HepG2 (cell line): ENCODE results near the gene ARR3. TPM values are rescaled to one million over a fixed set of nuclear protein-coding genes. Genes with fewer than 3 reads are reported as not detected.

Source experiments
- EHMT2 ChIP-seq: fragments of 200-600 bp; sonication (generic); IDR thresholded peaks from 2 replicates; pipeline ENCODE4 v1.7.0; 2017; ENCODE audit warnings: antibody characterized with exemption, low read depth, low read length, borderline replicate concordance
- FOXO1 ChIP-seq: sonication (generic); formaldehyde crosslinking; IDR thresholded peaks from 2 replicates; pipeline ENCODE4 v1.4.0; 2020; ENCODE audit warnings: missing genetic modification reagents
- HNRNPH1 ChIP-seq: fragments of 200-400 bp; formaldehyde crosslinking; optimal IDR thresholded peaks from 2 replicates; pipeline ENCODE3; 2017; ENCODE audit warnings: mild to moderate bottlenecking, low read depth, low read length
- MAFG ChIP-seq: sonication (generic); formaldehyde crosslinking; IDR thresholded peaks from 2 replicates; pipeline ENCODE4 v1.5.1; 2020; ENCODE audit warnings: mild to moderate bottlenecking, missing genetic modification reagents
- MAZ ChIP-seq, 2 experiments: sonication (generic) in 1 of 2; formaldehyde crosslinking in 1 of 2; IDR thresholded peaks; 2 replicates each; pipeline versions ENCODE4 v1.5.0 to v1.6.1; 2012 to 2020; ENCODE audit warnings: low read depth in 2 of 2, mild to moderate bottlenecking in 2 of 2, borderline replicate concordance in 1 of 2, improper control_type of control experiment in 1 of 2, low read length in 1 of 2, missing genetic modification reagents in 1 of 2, moderate library complexity in 1 of 2
- NR3C1 ChIP-seq: sonication (generic); formaldehyde crosslinking; IDR thresholded peaks from 2 replicates; pipeline ENCODE4 v1.4.0; 2020; ENCODE audit warnings: missing genetic modification reagents
- SETDB1 ChIP-seq: sonication (generic); formaldehyde crosslinking; IDR thresholded peaks from 2 replicates; pipeline ENCODE4 v1.5.1; 2020; ENCODE audit warnings: missing genetic modification reagents, mild to moderate bottlenecking, borderline replicate concordance
- SMARCC2 ChIP-seq: fragments of 450-650 bp; IDR thresholded peaks from 2 replicates; pipeline ENCODE4 v1.6.1; 2017; ENCODE audit warnings: antibody characterized with exemption, mild to moderate bottlenecking
- SMYD3 ChIP-seq: sonication (generic); formaldehyde crosslinking; IDR thresholded peaks from 2 replicates; pipeline ENCODE4 v1.8.1; 2023; ENCODE audit warnings: mild to moderate bottlenecking, missing genetic modification reagents
- ZNF260 ChIP-seq: sonication (generic); formaldehyde crosslinking; IDR thresholded peaks from 2 replicates; pipeline ENCODE4 v1.4.0; 2020; ENCODE audit warnings: missing genetic modification reagents, low read depth, mild to moderate bottlenecking, borderline replicate concordance
- ZNF263 ChIP-seq: sonication (generic); formaldehyde crosslinking; IDR thresholded peaks from 2 replicates; pipeline ENCODE4 v1.4.0; 2020; ENCODE audit warnings: missing genetic modification reagents
- ZNF7 ChIP-seq: IDR thresholded peaks from 2 replicates; pipeline ENCODE4 v1.6.1; 2016; ENCODE audit warnings: missing biosample characterization, missing genetic modification reagents
- ZNF780A ChIP-seq: sonication (generic); formaldehyde crosslinking; IDR thresholded peaks from 2 replicates; pipeline ENCODE4 v1.8.0; 2022; ENCODE audit warnings: mild to moderate bottlenecking, missing genetic modification reagents, moderate library complexity
- polyA plus RNA-seq, 8 experiments: library from polyadenylated mRNA; depleted of rRNA in 3 of 8; stranded (reverse) in 7 of 8; unstranded in 1 of 8; fragments of >200 nt; fragmentation: Illumina TruSeq in 4 of 8; extraction: Trizol in 4 of 8; gene quantifications; 2 replicates each; pipeline versions ENCODE4 v1.2.1 to v1.2.3, GENCODE V29; 2011 to 2016; ENCODE audit warnings: low read depth in 4 of 8, missing spikeins in 1 of 8, mixed read lengths in 1 of 8; ENCODE audit not compliant: insufficient read depth in 1 of 8
- total RNA-seq, 5 experiments: library from RNA; depleted of rRNA; stranded (reverse); fragments of >200 nt; fragmentation: Illumina TruSeq; extraction: Trizol; gene quantifications; 2 replicates each; pipeline ENCODE4 v1.2.3, GENCODE V29; 2016; ENCODE audit warnings: low read depth in 1 of 5
- TF ChIP-seq, protein P1 (sequence below): sonication (generic); formaldehyde crosslinking; conservative IDR thresholded peaks from 2 replicates; pipeline ENCODE4 v1.8.0; 2022; ENCODE audit warnings: mild to moderate bottlenecking, moderate library complexity, missing genetic modification reagents
- TF ChIP-seq, protein P2 (sequence below): sonication (generic); formaldehyde crosslinking; IDR thresholded peaks from 2 replicates; pipeline ENCODE4 v1.4.0; 2020; ENCODE audit warnings: mild to moderate bottlenecking, missing genetic modification reagents
- TF ChIP-seq, protein P3 (sequence below): sonication (generic); formaldehyde crosslinking; conservative IDR thresholded peaks from 2 replicates; pipeline ENCODE4 v1.4.0; 2020; ENCODE audit warnings: missing genetic modification reagents
- TF ChIP-seq, protein P4 (sequence below): sonication (generic); formaldehyde crosslinking; IDR thresholded peaks from 2 replicates; pipeline ENCODE4 v1.8.0; 2022; ENCODE audit warnings: missing genetic modification reagents, low read depth, mild to moderate bottlenecking, borderline replicate concordance
- TF ChIP-seq, protein P5 (sequence below): sonication (generic); formaldehyde crosslinking; IDR thresholded peaks from 2 replicates; pipeline ENCODE4 v1.4.0; 2020; ENCODE audit warnings: mild to moderate bottlenecking, missing genetic modification reagents

Gene ARR3
- total and polyA plus RNA-seq, 2 of the 13 experiments (the other 11 are each of a cell fraction or from before 2014, with no cell fraction given): not detected

DNA sequence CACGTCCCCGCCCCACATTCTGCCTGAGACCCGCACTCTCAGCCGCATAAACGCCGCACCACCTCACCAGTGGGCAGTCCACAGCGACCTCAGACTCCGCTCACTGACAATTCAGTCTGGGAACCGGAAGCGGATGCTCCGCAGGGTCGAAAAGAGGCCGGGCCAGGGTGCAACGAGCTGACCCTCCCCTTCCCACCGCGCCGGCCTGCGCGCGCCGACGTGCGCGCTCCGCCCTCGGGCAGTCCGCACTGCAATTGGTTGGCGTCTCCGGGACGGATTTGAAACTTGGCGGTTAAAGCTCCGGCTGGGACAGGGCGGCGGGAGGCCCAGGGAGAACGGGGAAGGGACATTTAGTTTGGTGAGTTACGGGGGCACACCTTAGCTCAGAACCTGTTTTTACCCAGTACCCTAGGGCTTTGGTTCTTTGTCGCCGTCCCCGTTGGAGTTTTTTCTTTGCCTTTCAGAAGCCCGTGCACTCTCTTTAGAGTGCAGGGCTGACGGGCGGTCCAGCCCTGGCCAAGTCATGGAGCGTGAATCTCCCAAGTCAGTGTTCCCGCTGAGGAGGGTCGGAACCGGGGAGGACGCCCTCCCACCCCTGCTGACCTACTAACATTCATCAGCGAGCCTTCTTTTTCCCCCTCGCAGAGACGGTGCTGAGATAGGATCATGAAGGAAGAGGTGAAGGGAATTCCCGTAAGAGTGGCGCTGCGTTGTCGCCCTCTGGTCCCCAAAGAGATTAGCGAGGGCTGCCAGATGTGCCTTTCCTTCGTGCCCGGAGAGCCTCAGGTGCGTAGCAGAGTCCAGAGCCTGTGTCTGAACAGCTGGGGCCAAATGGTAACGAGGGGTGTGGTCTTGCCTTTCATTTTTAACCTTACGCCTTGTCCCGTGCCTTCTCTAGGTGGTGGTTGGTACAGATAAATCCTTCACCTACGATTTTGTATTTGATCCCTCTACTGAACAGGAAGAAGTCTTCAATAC lies 21.9 kb downstream of the ARR3 start, which contains the start of the genes KIF4A and PDZD11 (continued):
- TF ChIP-seq HNRNPH1 (no peak), ZNF263 (CRISPR knock-in tag) (no peak), MAZ (IDR thresholded peaks at IDR 0.05; ENCODE audit: borderline replicate concordance, low read depth, low read length) (no peak), MAZ (CRISPR knock-in tag; IDR thresholded peaks at IDR 0.05; ENCODE audit: low read depth) (peak; percentile 29; the same call in 1 of the 2 replicates), ZNF260 (CRISPR knock-in tag) (no peak), EHMT2 (no peak), NR3C1 (no peak), FOXO1 (CRISPR knock-in tag) (no peak), SETDB1 (no peak), SMYD3 (CRISPR knock-in tag) (no peak), MAFG (CRISPR knock-in tag) (no peak), ZNF7 (CRISPR knock-in tag) (no peak), ZNF780A (CRISPR knock-in tag) (no peak), SMARCC2 (no peak)
- TF ChIP-seq, protein P1, sequence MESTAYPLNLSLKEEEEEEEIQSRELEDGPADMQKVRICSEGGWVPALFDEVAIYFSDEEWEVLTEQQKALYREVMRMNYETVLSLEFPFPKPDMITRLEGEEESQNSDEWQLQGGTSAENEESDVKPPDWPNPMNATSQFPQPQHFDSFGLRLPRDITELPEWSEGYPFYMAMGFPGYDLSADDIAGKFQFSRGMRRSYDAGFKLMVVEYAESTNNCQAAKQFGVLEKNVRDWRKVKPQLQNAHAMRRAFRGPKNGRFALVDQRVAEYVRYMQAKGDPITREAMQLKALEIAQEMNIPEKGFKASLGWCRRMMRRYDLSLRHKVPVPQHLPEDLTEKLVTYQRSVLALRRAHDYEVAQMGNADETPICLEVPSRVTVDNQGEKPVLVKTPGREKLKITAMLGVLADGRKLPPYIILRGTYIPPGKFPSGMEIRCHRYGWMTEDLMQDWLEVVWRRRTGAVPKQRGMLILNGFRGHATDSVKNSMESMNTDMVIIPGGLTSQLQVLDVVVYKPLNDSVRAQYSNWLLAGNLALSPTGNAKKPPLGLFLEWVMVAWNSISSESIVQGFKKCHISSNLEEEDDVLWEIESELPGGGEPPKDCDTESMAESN (CRISPR knock-in tag): no peak
- TF ChIP-seq, protein P2, sequence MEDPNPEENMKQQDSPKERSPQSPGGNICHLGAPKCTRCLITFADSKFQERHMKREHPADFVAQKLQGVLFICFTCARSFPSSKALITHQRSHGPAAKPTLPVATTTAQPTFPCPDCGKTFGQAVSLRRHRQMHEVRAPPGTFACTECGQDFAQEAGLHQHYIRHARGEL (CRISPR knock-in tag): no peak
- TF ChIP-seq, protein P3, sequence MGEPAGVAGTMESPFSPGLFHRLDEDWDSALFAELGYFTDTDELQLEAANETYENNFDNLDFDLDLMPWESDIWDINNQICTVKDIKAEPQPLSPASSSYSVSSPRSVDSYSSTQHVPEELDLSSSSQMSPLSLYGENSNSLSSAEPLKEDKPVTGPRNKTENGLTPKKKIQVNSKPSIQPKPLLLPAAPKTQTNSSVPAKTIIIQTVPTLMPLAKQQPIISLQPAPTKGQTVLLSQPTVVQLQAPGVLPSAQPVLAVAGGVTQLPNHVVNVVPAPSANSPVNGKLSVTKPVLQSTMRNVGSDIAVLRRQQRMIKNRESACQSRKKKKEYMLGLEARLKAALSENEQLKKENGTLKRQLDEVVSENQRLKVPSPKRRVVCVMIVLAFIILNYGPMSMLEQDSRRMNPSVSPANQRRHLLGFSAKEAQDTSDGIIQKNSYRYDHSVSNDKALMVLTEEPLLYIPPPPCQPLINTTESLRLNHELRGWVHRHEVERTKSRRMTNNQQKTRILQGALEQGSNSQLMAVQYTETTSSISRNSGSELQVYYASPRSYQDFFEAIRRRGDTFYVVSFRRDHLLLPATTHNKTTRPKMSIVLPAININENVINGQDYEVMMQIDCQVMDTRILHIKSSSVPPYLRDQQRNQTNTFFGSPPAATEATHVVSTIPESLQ (CRISPR knock-in tag): no peak
- TF ChIP-seq, protein P4, sequence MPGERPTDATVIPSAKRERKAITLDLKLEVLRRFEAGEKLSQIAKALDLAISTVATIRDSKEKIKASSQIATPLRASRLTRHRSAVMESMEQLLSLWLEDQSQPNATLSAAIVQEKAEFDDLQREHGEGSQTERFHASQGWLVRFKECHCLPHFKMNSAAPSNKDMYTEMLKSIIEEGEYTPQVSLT (CRISPR knock-in tag): no peak
- TF ChIP-seq, protein P5, sequence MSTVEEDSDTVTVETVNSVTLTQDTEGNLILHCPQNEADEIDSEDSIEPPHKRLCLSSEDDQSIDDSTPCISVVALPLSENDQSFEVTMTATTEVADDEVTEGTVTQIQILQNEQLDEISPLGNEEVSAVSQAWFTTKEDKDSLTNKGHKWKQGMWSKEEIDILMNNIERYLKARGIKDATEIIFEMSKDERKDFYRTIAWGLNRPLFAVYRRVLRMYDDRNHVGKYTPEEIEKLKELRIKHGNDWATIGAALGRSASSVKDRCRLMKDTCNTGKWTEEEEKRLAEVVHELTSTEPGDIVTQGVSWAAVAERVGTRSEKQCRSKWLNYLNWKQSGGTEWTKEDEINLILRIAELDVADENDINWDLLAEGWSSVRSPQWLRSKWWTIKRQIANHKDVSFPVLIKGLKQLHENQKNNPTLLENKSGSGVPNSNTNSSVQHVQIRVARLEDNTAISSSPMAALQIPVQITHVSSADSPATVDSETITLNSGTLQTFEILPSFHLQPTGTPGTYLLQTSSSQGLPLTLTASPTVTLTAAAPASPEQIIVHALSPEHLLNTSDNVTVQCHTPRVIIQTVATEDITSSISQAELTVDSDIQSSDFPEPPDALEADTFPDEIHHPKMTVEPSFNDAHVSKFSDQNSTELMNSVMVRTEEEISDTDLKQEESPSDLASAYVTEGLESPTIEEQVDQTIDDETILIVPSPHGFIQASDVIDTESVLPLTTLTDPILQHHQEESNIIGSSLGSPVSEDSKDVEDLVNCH (CRISPR knock-in tag): no peak
